H9 (cell line): ENCODE measurements around the gene EDDM13. TPM values are rescaled to one million over a fixed set of nuclear protein-coding genes. Genes with fewer than 3 reads are reported as not detected.

Experiments
- DNase-seq: peaks from one replicate; pipeline ENCODE4 v3.0.0-alpha.2; 2017
- H2AFZ ChIP-seq: one replicate; pipeline ENCODE4 v1.6.1; 2013; ENCODE audit warnings: mild to moderate bottlenecking, low read length, control low read depth, moderate library complexity
- H2AK5ac ChIP-seq: 2 replicates; pipeline ENCODE4 v1.6.1; 2013; ENCODE audit warnings: low read length, control low read depth, mixed read lengths; ENCODE audit not compliant: insufficient read length
- H2BK120ac ChIP-seq: one replicate; pipeline ENCODE4 v1.6.1; 2013; ENCODE audit warnings: low read depth, mild to moderate bottlenecking, low read length, control low read depth, inconsistent platforms; ENCODE audit not compliant: poor library complexity, severe bottlenecking
- H2BK12ac ChIP-seq: 2 replicates; pipeline ENCODE4 v1.6.1; 2013; ENCODE audit warnings: low read length, control low read depth, mixed read lengths, low read depth; ENCODE audit not compliant: insufficient read length
- H2BK15ac ChIP-seq: 2 replicates; pipeline ENCODE4 v1.6.1; 2013; ENCODE audit warnings: low read depth, low read length, control low read depth
- H2BK20ac ChIP-seq: one replicate; pipeline ENCODE4 v1.6.1; 2013; ENCODE audit warnings: low read depth, mild to moderate bottlenecking, low read length, control low read depth, inconsistent platforms; ENCODE audit not compliant: poor library complexity, severe bottlenecking
- H2BK5ac ChIP-seq: 2 replicates; pipeline ENCODE4 v1.6.1; 2013; ENCODE audit warnings: low read length, control low read depth, mixed read lengths; ENCODE audit not compliant: insufficient read length
- H3K14ac ChIP-seq: 2 replicates; pipeline ENCODE4 v1.6.1; 2013; ENCODE audit warnings: low read length, control low read depth; ENCODE audit not compliant: insufficient read depth
- H3K18ac ChIP-seq: 2 replicates; pipeline ENCODE4 v1.6.1; 2013; ENCODE audit warnings: low read depth, mild to moderate bottlenecking, mixed read lengths, low read length, control low read depth; ENCODE audit not compliant: insufficient read length
- H3K23ac ChIP-seq: 2 replicates; pipeline ENCODE4 v1.6.1; 2013; ENCODE audit warnings: low read length, control low read depth, mixed read lengths, low read depth; ENCODE audit not compliant: insufficient read length
- H3K23me2 ChIP-seq: 2 replicates; pipeline ENCODE4 v1.6.1; 2013; ENCODE audit warnings: low read depth, mild to moderate bottlenecking, mixed read lengths, low read length, control low read depth; ENCODE audit not compliant: insufficient read length, poor library complexity, severe bottlenecking
- H3K27ac ChIP-seq: 2 replicates; pipeline ENCODE4 v1.5.1; 2013; ENCODE audit warnings: low read length, control low read depth, mixed read lengths, low read depth; ENCODE audit not compliant: insufficient read length
- H3K27me3 ChIP-seq: 2 replicates; pipeline ENCODE4 v1.6.1; 2013; ENCODE audit warnings: low read length, control low read depth, inconsistent platforms; ENCODE audit not compliant: insufficient read depth
- H3K4ac ChIP-seq: 2 replicates; pipeline ENCODE4 v1.6.1; 2013; ENCODE audit warnings: low read depth, mild to moderate bottlenecking, control low read depth, inconsistent platforms, low read length, moderate library complexity
- H3K4me1 ChIP-seq: 2 replicates; pipeline ENCODE4 v1.6.1; 2013; ENCODE audit warnings: low read length, control low read depth, inconsistent platforms; ENCODE audit not compliant: insufficient read depth
- H3K4me2 ChIP-seq: 2 replicates; pipeline ENCODE4 v1.6.1; 2013; ENCODE audit warnings: low read length, control low read depth, mixed read lengths; ENCODE audit not compliant: insufficient read length, insufficient read depth
- H3K56ac ChIP-seq: 2 replicates; pipeline ENCODE4 v1.6.1; 2013; ENCODE audit warnings: low read depth, mild to moderate bottlenecking, mixed read lengths, low read length, control low read depth; ENCODE audit not compliant: insufficient read length
- H3K79me1 ChIP-seq: 2 replicates; pipeline ENCODE4 v1.6.1; 2013; ENCODE audit warnings: low read depth, mild to moderate bottlenecking, moderate library complexity, low read length, control low read depth, inconsistent platforms; ENCODE audit not compliant: insufficient read depth, poor library complexity, severe bottlenecking
- H3K79me2 ChIP-seq: 2 replicates; pipeline ENCODE4 v1.6.1; 2013; ENCODE audit warnings: low read length, control low read depth, inconsistent platforms; ENCODE audit not compliant: insufficient read depth
- H3K9ac ChIP-seq: 2 replicates; pipeline ENCODE4 v1.6.1; 2013; ENCODE audit warnings: low read length, control low read depth, mixed read lengths; ENCODE audit not compliant: insufficient read length; ENCODE audit errors: extremely low read depth
- H3K9me3 ChIP-seq: one replicate; pipeline ENCODE4 v1.6.1; 2013; ENCODE audit warnings: low read depth, low read length, inconsistent platforms; ENCODE audit not compliant: control insufficient read depth
- H3T11ph ChIP-seq: one replicate; pipeline ENCODE4 v1.6.1; 2013; ENCODE audit warnings: mild to moderate bottlenecking, low read length, control low read depth, inconsistent platforms
- H4K20me1 ChIP-seq: one replicate; pipeline ENCODE4 v1.6.1; 2013; ENCODE audit not compliant: control insufficient read depth, insufficient read length, insufficient read depth
- H4K5ac ChIP-seq: 2 replicates; pipeline ENCODE4 v1.6.1; 2013; ENCODE audit warnings: low read depth, mild to moderate bottlenecking, mixed read lengths, low read length, control low read depth; ENCODE audit not compliant: insufficient read length
- H4K8ac ChIP-seq: replicated peaks from 2 replicates; pipeline ENCODE4 v1.6.1; 2013; ENCODE audit warnings: low read length, control low read depth, mixed read lengths, low read depth; ENCODE audit not compliant: insufficient read length
- H4K91ac ChIP-seq: 2 replicates; pipeline ENCODE4 v1.6.1; 2013; ENCODE audit warnings: low read depth, mild to moderate bottlenecking, moderate library complexity, mixed read lengths, low read length, control low read depth; ENCODE audit not compliant: insufficient read length
- H3K27ac Mint-ChIP-seq, 3 experiments: 2 replicates in 2 of 3; 3 replicates in 1 of 3; pipeline ENCODE4 v1.8.0; 2020 to 2021; ENCODE audit warnings: mixed read lengths in 3 of 3, mild to moderate bottlenecking in 1 of 3, moderate library complexity in 1 of 3
- H3K27me3 Mint-ChIP-seq: 2 replicates; pipeline ENCODE4 v1.8.0; 2021; ENCODE audit warnings: low read depth, mild to moderate bottlenecking, moderate library complexity, mixed read lengths
- H3K36me3 Mint-ChIP-seq, 3 experiments: 2 replicates in 2 of 3; 3 replicates in 1 of 3; pipeline ENCODE4 v1.8.0; 2020 to 2021; ENCODE audit warnings: low read depth in 3 of 3, mixed read lengths in 3 of 3; ENCODE audit not compliant: insufficient read depth in 1 of 3
- H3K4me1 Mint-ChIP-seq, 2 experiments: 2 replicates each; pipeline ENCODE4 v1.8.0; 2020; ENCODE audit warnings: mixed read lengths in 2 of 2
- H3K4me3 Mint-ChIP-seq, 2 experiments: 2 replicates in 1 of 2; 3 replicates in 1 of 2; pipeline ENCODE4 v1.8.0; 2020 to 2021; ENCODE audit warnings: mild to moderate bottlenecking in 2 of 2, mixed read lengths in 2 of 2, moderate library complexity in 1 of 2
- H3K9me3 Mint-ChIP-seq, 2 experiments: 2 replicates in 1 of 2; 3 replicates in 1 of 2; pipeline ENCODE4 v1.8.0; 2020; ENCODE audit warnings: mild to moderate bottlenecking in 2 of 2, mixed read lengths in 2 of 2, moderate library complexity in 1 of 2
- WGBS: extraction: QIAGEN DNeasy Blood & Tissue Kit; methylation state at CpG from one replicate; pipeline ENCODE4 v1.1.7; 2013; ENCODE audit warnings: missing lambda C conversion rate, low lambda C conversion rate, mixed read lengths; ENCODE audit not compliant: insufficient read length; ENCODE audit errors: extremely low coverage; 5-methylcytosine and 5-hydroxymethylcytosine counted together
- total RNA-seq: library from RNA; stranded (reverse); gene quantifications from 2 replicates; pipeline ENCODE4 v1.2.1, GENCODE V29; 2021
- TF ChIP-seq, protein P1 (sequence below): fragments of 200-600 bp; sonication (generic); conservative IDR thresholded peaks from 3 replicates; pipeline ENCODE4 v1.8.0; 2021; ENCODE audit warnings: antibody characterized with exemption, mild to moderate bottlenecking

The EDDM13 gene
- total RNA-seq, 1 experiment from 2014 or later = not detected

DNA sequence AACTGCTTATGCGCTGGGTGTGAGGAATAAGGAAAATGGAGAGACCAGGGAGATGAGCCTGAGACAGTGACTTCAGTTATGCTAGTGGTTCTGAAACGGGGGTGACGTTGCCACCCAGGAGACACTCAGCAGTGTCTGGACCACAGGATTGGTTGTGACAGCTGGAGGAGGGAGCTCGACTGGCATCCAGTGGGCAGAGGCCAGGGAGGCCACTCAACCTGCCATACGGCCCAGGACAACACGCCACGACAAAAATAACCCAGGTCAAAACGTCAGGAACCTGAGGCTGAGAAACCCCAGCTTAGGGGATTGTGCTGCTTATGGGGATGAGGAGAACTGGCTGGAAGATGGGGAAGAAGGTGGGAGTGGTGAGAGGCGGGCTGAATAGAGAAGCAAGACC lies 31.7 kb downstream of the EDDM13 start:
- no peak overlapping the region for H2AK5ac ChIP-seq
- peak overlapping the region in 1 of 3 experiments; percentile 50; a peak in 1 of 7 replicates for H3K27ac Mint-ChIP-seq

More for the DNA sequence above, 31.7 kb downstream of the EDDM13 start:
- H4K20me1 ChIP-seq = no peaks in the 10 kb centered on the region
- H3K18ac ChIP-seq = no peak overlapping the region
- peaks cover 3 to 14% (median 4%) of the 10 kb centered on the region in 3 experiments; a peak in 5 of 7 replicates for H3K36me3 Mint-ChIP-seq
- H2BK5ac ChIP-seq = no peak overlapping the region
- H3K4ac ChIP-seq = no peak overlapping the region
- no peak overlapping the region for H4K91ac ChIP-seq
- H2BK120ac ChIP-seq = no peak overlapping the region
- TF ChIP-seq, protein P1, sequence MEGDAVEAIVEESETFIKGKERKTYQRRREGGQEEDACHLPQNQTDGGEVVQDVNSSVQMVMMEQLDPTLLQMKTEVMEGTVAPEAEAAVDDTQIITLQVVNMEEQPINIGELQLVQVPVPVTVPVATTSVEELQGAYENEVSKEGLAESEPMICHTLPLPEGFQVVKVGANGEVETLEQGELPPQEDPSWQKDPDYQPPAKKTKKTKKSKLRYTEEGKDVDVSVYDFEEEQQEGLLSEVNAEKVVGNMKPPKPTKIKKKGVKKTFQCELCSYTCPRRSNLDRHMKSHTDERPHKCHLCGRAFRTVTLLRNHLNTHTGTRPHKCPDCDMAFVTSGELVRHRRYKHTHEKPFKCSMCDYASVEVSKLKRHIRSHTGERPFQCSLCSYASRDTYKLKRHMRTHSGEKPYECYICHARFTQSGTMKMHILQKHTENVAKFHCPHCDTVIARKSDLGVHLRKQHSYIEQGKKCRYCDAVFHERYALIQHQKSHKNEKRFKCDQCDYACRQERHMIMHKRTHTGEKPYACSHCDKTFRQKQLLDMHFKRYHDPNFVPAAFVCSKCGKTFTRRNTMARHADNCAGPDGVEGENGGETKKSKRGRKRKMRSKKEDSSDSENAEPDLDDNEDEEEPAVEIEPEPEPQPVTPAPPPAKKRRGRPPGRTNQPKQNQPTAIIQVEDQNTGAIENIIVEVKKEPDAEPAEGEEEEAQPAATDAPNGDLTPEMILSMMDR = no peak
- H3K9ac ChIP-seq = no peak overlapping the region
- H2BK12ac ChIP-seq = no peak overlapping the region
- H3K27ac ChIP-seq = no peak overlapping the region
- H3K79me1 ChIP-seq = no peaks in the 10 kb centered on the region
- no peak overlapping the region for H3T11ph ChIP-seq
- H3K4me3 Mint-ChIP-seq = no peak overlapping the region; a peak in 1 of 5 replicates
- no peaks in the 10 kb centered on the region for H3K23me2 ChIP-seq
- H3K4me1 Mint-ChIP-seq = no peaks in the 10 kb centered on the region
- no peak overlapping the region for H2BK20ac ChIP-seq
- H3K4me1 ChIP-seq = no peaks in the 10 kb centered on the region
- no peak overlapping the region for H2BK15ac ChIP-seq
- WGBS = no CpG with 5 or more reads among the region's 9 CpGs
- no peak overlapping the region for H3K4me2 ChIP-seq
- no peaks in the 10 kb centered on the region for H3K27me3 ChIP-seq
- no peak overlapping the region for H4K5ac ChIP-seq
- no peak overlapping the region for H3K14ac ChIP-seq
- no peaks in the 10 kb centered on the region; the same call in 1 of the 2 replicates for H3K27me3 Mint-ChIP-seq
- DNase-seq = no peak
- H3K79me2 ChIP-seq = no peaks in the 10 kb centered on the region
- no peak overlapping the region for H2AFZ ChIP-seq
- H3K23ac ChIP-seq = no peak overlapping the region
- peaks cover 0 to 11% of the 10 kb centered on the region in 2 experiments; a peak in 2 of 5 replicates for H3K9me3 Mint-ChIP-seq
- no peak overlapping the region for H4K8ac ChIP-seq
- no peaks in the 10 kb centered on the region for H3K9me3 ChIP-seq
- no peak overlapping the region for H3K56ac ChIP-seq
